Right atrium auricular region (tissue), 2 donors: ENCODE results near the gene TNFAIP8L1. TPM values are rescaled to one million over a fixed set of nuclear protein-coding genes. Genes with fewer than 3 reads are reported as not detected.
"Not testable (repeated sequence)": the region's sequence is repeated elsewhere in the genome, so short reads cannot be mapped to it uniquely, and the experiment has no call there.

Experiments
- DNase-seq: peaks from one replicate; pipeline ENCODE4 v3.0.0-alpha.2; 2019; ENCODE audit warnings: low spot score
- H3K27ac ChIP-seq, 2 donors: fragments of 200-600 bp; sonication (generic); 1 replicate in 1 of 2; 2 replicates in 1 of 2; pipeline ENCODE4 v1.5.1; 2016 to 2019
- H3K27me3 ChIP-seq, 2 donors: fragments of 200-600 bp; sonication (generic); one replicate each; pipeline versions ENCODE4 v1.5.1 to v1.6.0; 2017 to 2019
- H3K36me3 ChIP-seq: fragments of 200-600 bp; sonication (generic); one replicate; pipeline ENCODE4 v1.5.1; 2016
- H3K4me1 ChIP-seq, 2 donors: fragments of 200-600 bp; sonication (generic); one replicate each; pipeline versions ENCODE4 v1.5.1 to v1.6.0; 2017 to 2019
- H3K4me3 ChIP-seq, 2 donors: fragments of 200-600 bp; sonication (generic); 1 replicate in 1 of 2; 2 replicates in 1 of 2; pipeline ENCODE4 v1.5.1; 2017 to 2019; ENCODE audit warnings: mild to moderate bottlenecking in 1 of 2, moderate library complexity in 1 of 2
- H3K9me3 ChIP-seq, 2 donors: fragments of 200-600 bp; sonication (generic); one replicate each; pipeline ENCODE4 v1.5.1; 2019
- CTCF ChIP-seq, 2 donors: fragments of 200-600 bp; sonication (generic); IDR thresholded peaks; one replicate each; pipeline ENCODE4 v1.5.1; 2019; ENCODE audit warnings: antibody characterized with exemption in 2 of 2
- total RNA-seq, 2 donors: library from RNA; depleted of rRNA; stranded (reverse); fragments of >200 nt; gene quantifications; one replicate each; pipeline ENCODE4 v1.1.0, GENCODE V29; 2016

Gene TNFAIP8L1
- total RNA-seq, 2 donors from 2014 or later, result 2.6 to 4.2 TPM

DNA sequence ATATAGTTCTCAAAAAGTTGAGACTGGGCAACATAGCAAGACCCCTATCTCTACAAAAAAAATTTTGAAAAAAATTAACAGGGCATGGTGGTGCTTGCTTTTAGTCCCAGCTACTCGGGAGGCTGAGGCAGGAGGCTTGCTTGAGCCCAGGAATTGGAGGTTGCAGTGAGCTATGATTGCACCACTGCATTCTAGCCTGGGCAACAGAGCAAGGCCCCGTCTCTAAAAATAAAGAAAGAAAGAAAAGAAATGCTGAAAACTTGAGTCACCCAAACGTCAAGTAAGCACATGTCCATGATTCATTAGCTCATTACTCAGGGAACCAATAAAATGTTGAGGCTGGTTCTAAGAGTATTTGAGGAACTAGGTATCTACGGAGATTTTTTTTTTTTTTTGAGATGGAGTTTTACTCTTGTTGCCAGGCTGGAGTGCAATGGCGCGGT, 45.9 kb upstream of the TNFAIP8L1 start:
- H3K9me3 ChIP-seq, result no peaks in the 10 kb centered on the region
- no peak overlapping the region for H3K4me3 ChIP-seq
- peaks cover 0 to 5% of the 10 kb centered on the region in 2 donors for H3K27me3 ChIP-seq
- no peak for TF ChIP-seq CTCF (IDR thresholded peaks at IDR 0.05)
- no peaks in the 10 kb centered on the region for H3K36me3 ChIP-seq
- DNase-seq, result no peak
- peaks cover 0 to 13% of the 10 kb centered on the region in 2 donors for H3K4me1 ChIP-seq
- no peak overlapping the region for H3K27ac ChIP-seq

DNA sequence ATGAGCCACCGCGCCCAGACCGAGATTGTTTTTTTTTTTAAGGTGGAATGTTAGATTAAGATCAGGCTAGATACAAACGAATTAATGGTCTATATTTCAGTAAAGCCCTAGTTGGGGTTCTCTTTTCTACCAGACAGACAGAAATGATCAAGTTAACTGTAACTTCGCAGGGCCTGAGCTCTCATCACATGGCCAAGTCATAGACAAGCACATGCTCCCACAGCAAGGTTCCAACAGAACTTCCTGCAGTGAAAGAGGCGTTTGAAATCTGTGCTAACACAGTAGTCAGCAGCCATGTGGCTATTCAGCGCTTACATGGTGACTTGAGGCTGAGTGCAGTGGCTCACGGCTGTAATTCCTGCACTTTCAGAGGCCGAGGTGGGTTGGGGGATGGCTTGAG, 45.1 kb upstream of the TNFAIP8L1 start:
- H3K27me3 ChIP-seq, result peaks cover 0 to 11% of the 10 kb centered on the region in 2 donors
- no peaks in the 10 kb centered on the region for H3K9me3 ChIP-seq
- peaks cover 0 to 16% of the 10 kb centered on the region in 2 donors for H3K4me1 ChIP-seq
- no peak for DNase-seq
- no peaks in the 10 kb centered on the region for H3K36me3 ChIP-seq
- TF ChIP-seq CTCF (IDR thresholded peaks at IDR 0.05), result no peak
- H3K4me3 ChIP-seq, result no peak overlapping the region
- H3K27ac ChIP-seq, result no peak overlapping the region

DNA sequence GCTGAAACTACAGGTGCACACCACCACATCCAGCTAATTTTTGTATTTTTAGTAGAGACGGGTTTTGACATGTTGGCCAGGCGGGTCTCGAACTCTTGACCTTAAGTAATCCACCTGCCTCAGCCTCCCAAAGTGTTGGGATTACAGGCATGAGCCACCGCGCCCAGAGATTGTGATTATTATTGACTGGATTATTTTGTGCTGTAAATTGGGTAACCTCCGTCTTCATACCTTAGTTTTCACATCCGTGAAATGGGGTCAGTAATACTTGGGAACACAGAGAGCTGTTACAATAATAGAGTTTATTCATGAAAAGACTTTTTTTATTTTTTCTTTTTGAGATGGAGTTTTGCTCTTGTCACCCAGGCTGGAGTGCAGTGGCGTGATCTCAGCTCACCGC, 44.2 kb upstream of the TNFAIP8L1 start:
- H3K4me1 ChIP-seq, result peaks cover 0 to 16% of the 10 kb centered on the region in 2 donors
- H3K4me3 ChIP-seq, H3K9me3 ChIP-seq, H3K36me3 ChIP-seq, DNase-seq, H3K27ac ChIP-seq: not testable (repeated sequence)
- H3K27me3 ChIP-seq, result peaks cover 0 to 11% of the 10 kb centered on the region in 2 donors

DNA sequence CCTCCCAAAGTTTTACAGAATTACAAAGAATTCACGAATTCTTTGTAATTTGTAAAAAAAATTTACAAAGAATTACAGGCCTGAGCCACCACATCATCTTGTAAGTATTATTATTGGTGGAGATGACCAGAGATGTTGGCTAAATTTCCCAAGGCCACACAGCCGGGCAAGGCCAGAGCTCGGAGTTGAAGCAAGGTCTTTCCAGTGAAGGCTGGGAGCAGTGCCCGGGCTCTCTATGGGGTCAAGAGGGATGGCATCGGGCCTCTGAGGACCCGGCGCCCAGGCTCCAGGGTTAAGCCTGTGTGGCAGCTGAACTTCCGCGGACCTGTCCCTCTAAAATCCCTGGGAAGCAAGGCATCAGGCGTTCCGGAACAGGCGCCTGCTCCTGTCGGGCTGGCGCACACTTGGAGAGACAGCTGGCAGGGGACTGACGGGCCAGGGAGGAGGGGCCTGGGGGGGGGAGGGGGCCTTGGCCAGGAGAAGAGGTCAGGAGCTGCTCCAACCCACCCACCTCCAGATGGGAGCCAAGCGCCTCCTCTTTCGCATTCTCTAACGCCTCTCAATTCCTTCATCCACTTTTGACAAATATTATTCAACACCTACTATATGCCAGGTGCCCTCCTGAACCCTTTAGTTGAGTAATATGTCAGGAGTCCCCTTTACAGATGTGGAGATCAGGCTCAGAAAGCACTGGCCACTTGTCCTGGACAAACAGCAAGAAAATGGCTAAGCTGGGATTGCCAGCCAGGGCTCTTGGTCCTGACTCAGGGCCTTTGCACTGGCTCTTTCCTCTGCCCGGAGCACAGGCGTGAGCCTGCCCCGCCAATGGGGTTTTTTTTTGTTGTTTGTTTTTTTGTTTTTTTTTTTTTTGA, 43.0 kb upstream of the TNFAIP8L1 start:
- Histone ChIP-seq H3K9me3 (no peaks in the 10 kb centered on the region), H3K27ac (no peak overlapping the region), H3K36me3 (no peaks in the 10 kb centered on the region), H3K27me3 (peaks cover 0 to 11% of the 10 kb centered on the region in 2 donors), H3K4me1 (peaks cover 0 to 16% of the 10 kb centered on the region in 2 donors), H3K4me3 (no peak overlapping the region)
- TF ChIP-seq CTCF (IDR thresholded peaks at IDR 0.05), result no peak
- DNase-seq, result no peak

GRCh38 chr19:4597278-4597974, 41.9 kb upstream of the TNFAIP8L1 start:
- Histone ChIP-seq H3K27me3 (peaks cover 0 to 11% of the 10 kb centered on the region in 2 donors), H3K36me3 (no peaks in the 10 kb centered on the region), H3K27ac (no peak overlapping the region), H3K4me3 (peak overlapping the region in 1 of 2 donors; percentile 38), H3K9me3 (no peaks in the 10 kb centered on the region), H3K4me1 (peaks cover 0 to 16% of the 10 kb centered on the region in 2 donors)
- DNase-seq, result no peak
- no peak for TF ChIP-seq CTCF (IDR thresholded peaks at IDR 0.05)
